NCI-H2227 (cell line): ENCODE measurements around the gene BDNF.

ENCODE experiments used
- DNase-seq: peaks from one replicate; lab custom pipeline; 2025; ENCODE audit not compliant: unreplicated experiment; lab: John Stamatoyannopoulos, UW

Gene BDNF

GRCh38 chr11:27707676-27708075 is 7.4 kb upstream of the BDNF start:
- no peak for DNase-seq

GRCh38 chr11:27705873-27706820 is 5.9 kb upstream of the BDNF start:
- DNase-seq, result no peak

GRCh38 chr11:27703481-27703880 is 3.2 kb upstream of the BDNF start:
- DNase-seq, result no peak

GRCh38 chr11:27702811-27703210 is 2.6 kb upstream of the BDNF start:
- no peak for DNase-seq

GRCh38 chr11:27701355-27702105 is 1.3 kb upstream of the BDNF start:
- no peak for DNase-seq

- DNase-seq, result no peak
These were observed 317 bp downstream of the BDNF start for GRCh38 chr11:27699926-27700350.

- DNase-seq, result peak; percentile 18
These were observed 871 bp downstream of the BDNF start for GRCh38 chr11:27699242-27699925.

GRCh38 chr11:27698872-27699241 is 1.4 kb downstream of the BDNF start:
- DNase-seq, result peak; percentile 73

GRCh38 chr11:27697679-27698275 is 2.5 kb downstream of the BDNF start:
- DNase-seq, result no peak

- DNase-seq, result no peak
These were observed 3.3 kb downstream of the BDNF start for GRCh38 chr11:27696961-27697360.

GRCh38 chr11:27696115-27696514 is 4.1 kb downstream of the BDNF start:
- DNase-seq, result no peak

GRCh38 chr11:27694992-27695391 is 5.3 kb downstream of the BDNF start:
- peak; percentile 23 for DNase-seq

GRCh38 chr11:27693398-27693797 is 6.9 kb downstream of the BDNF start:
- no peak for DNase-seq

- no peak for DNase-seq
These were observed 7.5 kb downstream of the BDNF start for GRCh38 chr11:27692781-27693180.

GRCh38 chr11:27688076-27688475 is 12.2 kb downstream of the BDNF start:
- DNase-seq, result no peak

- DNase-seq, result no peak
These were observed 18.6 kb downstream of the BDNF start for GRCh38 chr11:27681664-27682063.

- no peak for DNase-seq
These were observed 20.9 kb downstream of the BDNF start for GRCh38 chr11:27679136-27680015.

GRCh38 chr11:27678242-27678641 is 22.0 kb downstream of the BDNF start:
- DNase-seq, result no peak

- no peak for DNase-seq
These were observed 23.1 kb downstream of the BDNF start for GRCh38 chr11:27677108-27677507.

GRCh38 chr11:27673979-27674663 is 26.1 kb downstream of the BDNF start:
- DNase-seq, result no peak
